ENCODE results near the gene KANK4. TPM values are rescaled to one million over a fixed set of nuclear protein-coding genes. Genes with fewer than 3 reads are reported as not detected.

KANK4 gene
- total RNA-seq, 4 donors from 2014 or later: 0.16 TPM; not detected in 3

DNA sequence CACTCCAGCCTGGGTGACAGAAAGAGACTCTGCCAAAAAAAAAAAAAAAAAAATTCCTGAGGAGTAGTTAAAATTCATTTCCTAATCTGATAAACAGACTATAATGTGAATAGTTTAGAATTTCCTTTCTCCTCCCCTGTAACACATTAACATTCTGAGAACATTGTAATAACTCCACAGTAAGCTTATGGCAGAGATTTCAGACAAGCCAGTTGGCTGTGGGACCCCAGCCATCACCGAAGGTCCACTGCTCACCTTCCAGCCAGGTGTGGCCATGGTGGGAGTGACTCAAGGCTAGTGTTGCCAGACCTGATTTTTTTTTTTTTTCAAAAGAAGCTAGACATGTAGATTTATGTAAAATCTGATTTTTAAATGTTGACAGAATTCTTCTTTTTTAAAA lies 11.8 kb downstream of the KANK4 start:
- Histone ChIP-seq H3K4me1 (no peaks in the 10 kb centered on the region), H3K27me3 (no peaks in the 10 kb centered on the region), H3K4me3 (no peak overlapping the region), H3K9me3 (no peaks in the 10 kb centered on the region), H3K27ac (no peak overlapping the region), H3K36me3 (no peaks in the 10 kb centered on the region)
- in situ Hi-C loops (cut with MboI; ENCODE audit: low sequenced_read_pairs in 4 of 4) (no loop called here), intact Hi-C loops (cut with DNase I; ENCODE audit: low total_unique reads) (no loop called here)
- no peak for TF ChIP-seq POLR2A (IDR thresholded peaks at IDR 0.05)
- TF ChIP-seq, protein P1, sequence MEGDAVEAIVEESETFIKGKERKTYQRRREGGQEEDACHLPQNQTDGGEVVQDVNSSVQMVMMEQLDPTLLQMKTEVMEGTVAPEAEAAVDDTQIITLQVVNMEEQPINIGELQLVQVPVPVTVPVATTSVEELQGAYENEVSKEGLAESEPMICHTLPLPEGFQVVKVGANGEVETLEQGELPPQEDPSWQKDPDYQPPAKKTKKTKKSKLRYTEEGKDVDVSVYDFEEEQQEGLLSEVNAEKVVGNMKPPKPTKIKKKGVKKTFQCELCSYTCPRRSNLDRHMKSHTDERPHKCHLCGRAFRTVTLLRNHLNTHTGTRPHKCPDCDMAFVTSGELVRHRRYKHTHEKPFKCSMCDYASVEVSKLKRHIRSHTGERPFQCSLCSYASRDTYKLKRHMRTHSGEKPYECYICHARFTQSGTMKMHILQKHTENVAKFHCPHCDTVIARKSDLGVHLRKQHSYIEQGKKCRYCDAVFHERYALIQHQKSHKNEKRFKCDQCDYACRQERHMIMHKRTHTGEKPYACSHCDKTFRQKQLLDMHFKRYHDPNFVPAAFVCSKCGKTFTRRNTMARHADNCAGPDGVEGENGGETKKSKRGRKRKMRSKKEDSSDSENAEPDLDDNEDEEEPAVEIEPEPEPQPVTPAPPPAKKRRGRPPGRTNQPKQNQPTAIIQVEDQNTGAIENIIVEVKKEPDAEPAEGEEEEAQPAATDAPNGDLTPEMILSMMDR (IDR thresholded peaks at IDR 0.05 in 4 of 5, conservative IDR thresholded peaks at IDR 0.05 in 1 of 5): no peak
- DNase-seq (no peak), ATAC-seq (no peak)

DNA sequence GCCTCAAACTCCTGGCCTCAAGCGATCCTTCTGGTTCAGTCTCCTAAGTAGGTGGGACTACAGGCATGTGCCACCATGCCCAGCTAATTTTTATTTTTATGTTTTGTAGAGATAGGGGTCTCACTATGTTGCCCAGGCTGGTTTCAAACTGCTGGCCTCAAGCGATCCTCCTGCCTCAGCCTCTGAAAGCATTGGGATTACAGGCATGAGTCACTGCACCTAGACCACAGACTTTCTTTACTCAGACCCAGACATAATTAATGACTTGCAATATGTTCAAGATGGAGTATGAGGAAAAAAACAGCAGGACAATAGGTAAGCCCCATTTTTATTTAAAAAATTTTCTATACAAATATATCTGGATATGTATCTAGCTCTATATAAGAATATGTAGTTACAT lies 13.2 kb downstream of the KANK4 start:
- Histone ChIP-seq H3K4me1 (no peaks in the 10 kb centered on the region), H3K9me3 (no peaks in the 10 kb centered on the region), H3K27ac (no peak overlapping the region), H3K27me3 (no peaks in the 10 kb centered on the region), H3K36me3 (no peaks in the 10 kb centered on the region), H3K4me3 (no peak overlapping the region)
- ATAC-seq (no peak), DNase-seq (no peak)
- intact Hi-C loops (cut with DNase I; ENCODE audit: low total_unique reads): no loop called here
- in situ Hi-C loops (cut with MboI; ENCODE audit: low sequenced_read_pairs in 4 of 4): no loop called here
- no peak for TF ChIP-seq POLR2A (IDR thresholded peaks at IDR 0.05)
- TF ChIP-seq, protein P1 (IDR thresholded peaks at IDR 0.05 in 4 of 5, conservative IDR thresholded peaks at IDR 0.05 in 1 of 5): no peak

DNA sequence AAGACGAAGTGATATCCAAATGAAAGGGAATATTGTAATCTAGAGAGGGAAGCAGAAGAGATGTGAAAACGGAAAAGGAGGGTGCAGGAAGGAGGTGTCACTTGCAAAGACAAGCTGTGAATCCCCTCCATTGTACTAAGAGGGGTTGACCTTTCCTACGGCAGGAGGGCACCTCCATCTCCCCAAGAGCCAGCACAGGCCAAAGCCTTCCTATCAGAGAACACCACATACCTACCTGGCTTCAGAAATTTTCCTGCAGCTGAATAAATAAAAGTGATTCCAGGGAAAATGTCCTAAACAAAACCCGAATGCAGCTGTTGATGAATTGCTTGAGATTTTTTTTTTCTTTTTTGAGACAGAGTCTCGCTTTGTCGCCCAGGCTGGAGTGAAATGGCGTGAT lies 14.3 kb downstream of the KANK4 start:
- Histone ChIP-seq H3K4me3 (no peak overlapping the region), H3K36me3 (no peaks in the 10 kb centered on the region), H3K27me3 (no peaks in the 10 kb centered on the region), H3K9me3 (no peaks in the 10 kb centered on the region), H3K27ac (no peak overlapping the region), H3K4me1 (no peaks in the 10 kb centered on the region)
- intact Hi-C loops (cut with DNase I; ENCODE audit: low total_unique reads) (no loop called here), in situ Hi-C loops (cut with MboI; ENCODE audit: low sequenced_read_pairs in 4 of 4) (no loop called here)
- DNase-seq: no peak
- no peak for ATAC-seq
- TF ChIP-seq POLR2A (IDR thresholded peaks at IDR 0.05): no peak
- TF ChIP-seq, protein P1 (IDR thresholded peaks at IDR 0.05 in 4 of 5, conservative IDR thresholded peaks at IDR 0.05 in 1 of 5): no peak

DNA sequence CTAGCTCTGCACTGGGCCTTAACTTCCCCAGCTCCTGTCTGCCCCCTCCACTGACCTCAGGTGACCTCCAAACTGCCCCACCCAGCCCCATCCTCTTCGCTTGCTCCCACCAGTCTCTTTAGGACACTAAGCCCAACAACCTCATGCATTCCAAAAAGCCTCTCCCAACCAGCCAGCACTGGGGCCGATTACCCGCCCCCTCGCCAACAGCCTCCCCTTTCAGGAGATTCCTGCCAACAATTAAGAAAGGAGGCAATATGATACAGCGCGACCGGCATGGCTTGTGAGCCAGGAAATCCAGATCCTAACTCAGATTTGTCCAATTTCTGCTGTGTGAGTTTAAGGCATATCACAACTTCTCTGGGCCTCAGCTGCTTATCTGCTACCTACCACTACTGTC lies 14.7 kb downstream of the KANK4 start:
- in situ Hi-C loops (cut with MboI; ENCODE audit: low sequenced_read_pairs in 4 of 4): no loop called here

More for the DNA sequence above, 14.7 kb downstream of the KANK4 start:
- no peak for ATAC-seq
- H3K27me3 ChIP-seq: no peaks in the 10 kb centered on the region
- H3K4me3 ChIP-seq: no peak overlapping the region
- H3K9me3 ChIP-seq: no peaks in the 10 kb centered on the region
- no peak for TF ChIP-seq POLR2A (IDR thresholded peaks at IDR 0.05)
- TF ChIP-seq, protein P1 (IDR thresholded peaks at IDR 0.05 in 4 of 5, conservative IDR thresholded peaks at IDR 0.05 in 1 of 5): no peak
- no peak overlapping the region for H3K27ac ChIP-seq
- H3K4me1 ChIP-seq: no peaks in the 10 kb centered on the region
- intact Hi-C loops (cut with DNase I; ENCODE audit: low total_unique reads): no loop called here
- DNase-seq: no peak
- H3K36me3 ChIP-seq: no peaks in the 10 kb centered on the region

Data from gastrocnemius medialis (tissue), 4 donors.